GM10847 (cell line): ENCODE measurements around the gene AFAP1L2.

ENCODE experiments used
- POLR2A ChIP-seq: IDR thresholded peaks from 2 replicates; pipeline ENCODE4 v1.6.1; 2011; ENCODE audit not compliant: insufficient read length; ENCODE audit errors: extremely low read depth

Gene AFAP1L2

GRCh38 chr10:114257498-114257897 lies 146.8 kb downstream of the AFAP1L2 start:
- TF ChIP-seq POLR2A, result no peak

GRCh38 chr10:114256822-114257221 lies 147.5 kb downstream of the AFAP1L2 start:
- TF ChIP-seq POLR2A, result no peak

- TF ChIP-seq POLR2A, result no peak
Observed at GRCh38 chr10:114256008-114256765, 148.1 kb downstream of the AFAP1L2 start.

DNA sequence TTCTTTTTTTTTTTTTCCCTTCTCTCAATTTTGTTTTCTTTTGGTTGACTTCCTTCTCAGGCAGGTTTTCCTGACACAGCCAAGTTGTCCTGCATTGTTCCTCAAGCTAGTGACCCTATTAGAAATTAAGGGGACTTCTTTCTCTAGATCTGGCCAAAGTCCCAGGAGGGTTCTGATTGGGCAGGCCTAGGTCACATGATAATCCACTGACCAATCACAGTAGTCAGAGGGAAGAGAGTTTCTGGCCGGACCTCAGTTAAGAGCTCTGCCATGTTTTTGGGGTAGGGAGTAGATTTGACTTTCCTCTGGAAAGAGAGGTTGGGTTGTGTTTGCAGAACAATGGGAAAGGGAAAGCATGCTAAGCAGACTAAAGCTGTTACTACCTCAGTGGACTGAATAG lies 149.1 kb downstream of the AFAP1L2 start:
- TF ChIP-seq POLR2A, result no peak

DNA sequence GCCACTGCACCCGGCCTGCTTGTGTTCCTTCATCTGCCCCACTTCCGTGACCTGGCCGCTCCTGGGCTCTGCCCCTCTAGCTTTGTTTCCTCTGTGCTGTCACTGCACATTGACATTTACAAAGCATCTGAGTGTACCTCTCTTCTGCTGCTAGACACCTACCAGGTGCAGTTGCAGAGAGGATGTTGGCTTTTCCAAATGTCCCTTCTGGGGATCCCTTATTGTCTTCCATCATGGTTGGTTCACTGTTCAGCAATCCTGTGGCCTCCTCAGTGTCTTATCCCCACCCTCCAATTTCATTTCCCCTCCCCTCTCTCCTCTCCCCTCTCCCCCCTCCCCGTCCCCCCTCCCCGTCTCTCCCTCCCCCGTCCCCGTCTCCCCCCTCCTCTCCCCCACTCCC lies 151.4 kb downstream of the AFAP1L2 start:
- no peak for TF ChIP-seq POLR2A

DNA sequence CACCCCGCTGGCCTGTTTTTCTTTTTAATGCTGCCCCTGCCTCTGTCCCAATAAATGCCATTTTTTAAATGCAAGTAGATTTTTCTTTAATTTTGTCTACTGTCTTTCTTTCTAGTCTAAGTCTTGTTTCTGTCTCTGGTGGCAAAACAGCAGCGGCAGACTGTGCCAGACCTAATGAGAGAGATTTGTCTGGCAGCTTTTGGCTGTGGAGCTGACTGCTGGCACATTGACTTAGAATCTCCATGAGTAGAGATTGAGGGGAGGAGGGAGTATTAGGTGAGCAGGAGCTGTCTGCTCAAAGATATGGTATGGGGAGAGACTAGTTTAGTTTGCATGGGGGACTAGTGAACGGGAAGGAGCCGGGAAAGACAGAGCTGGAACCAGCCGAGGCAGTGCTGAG lies 152.2 kb downstream of the AFAP1L2 start:
- TF ChIP-seq POLR2A, result no peak

DNA sequence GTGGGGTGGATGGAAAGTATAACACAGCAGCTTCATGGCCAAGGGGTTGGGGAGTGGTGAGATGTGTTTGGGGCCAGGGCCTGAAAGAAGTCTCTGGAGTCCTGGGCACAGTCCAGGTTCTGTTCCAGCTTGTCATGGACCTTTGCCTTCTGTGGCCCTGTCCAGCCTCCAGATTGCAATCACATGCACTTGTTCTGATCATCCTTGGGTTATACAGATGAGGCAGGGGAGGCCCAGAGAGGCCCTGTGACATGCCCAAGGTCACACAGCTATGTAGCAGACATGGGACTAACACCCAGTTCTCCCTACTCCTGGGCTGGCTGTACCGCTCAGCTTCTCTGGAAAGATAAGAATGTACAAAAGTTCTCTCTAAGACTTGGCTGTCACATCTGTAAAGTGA lies 153.6 kb downstream of the AFAP1L2 start:
- no peak for TF ChIP-seq POLR2A

DNA sequence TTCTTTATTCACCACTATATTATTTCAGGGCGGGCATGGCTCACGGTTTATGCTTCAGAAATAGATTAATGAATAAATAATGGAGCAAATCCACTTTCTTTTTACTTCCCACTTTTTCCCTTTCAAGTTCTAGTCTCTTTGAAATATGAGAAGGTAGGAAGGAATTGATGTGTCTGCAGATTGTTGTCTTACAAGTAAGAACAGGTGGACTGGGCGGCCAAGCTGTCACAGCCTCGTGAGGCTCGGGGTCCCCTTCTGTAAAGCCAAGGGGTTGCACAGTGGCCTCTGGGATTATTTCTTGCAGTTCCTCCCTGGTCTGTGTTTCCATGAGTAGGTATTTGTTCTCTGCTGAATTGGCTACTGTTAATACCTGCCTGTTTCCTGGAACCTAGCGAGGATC lies 154.1 kb downstream of the AFAP1L2 start:
- no peak for TF ChIP-seq POLR2A

- TF ChIP-seq POLR2A, result no peak
Observed at GRCh38 chr10:114246679-114247305, 157.5 kb downstream of the AFAP1L2 start.

DNA sequence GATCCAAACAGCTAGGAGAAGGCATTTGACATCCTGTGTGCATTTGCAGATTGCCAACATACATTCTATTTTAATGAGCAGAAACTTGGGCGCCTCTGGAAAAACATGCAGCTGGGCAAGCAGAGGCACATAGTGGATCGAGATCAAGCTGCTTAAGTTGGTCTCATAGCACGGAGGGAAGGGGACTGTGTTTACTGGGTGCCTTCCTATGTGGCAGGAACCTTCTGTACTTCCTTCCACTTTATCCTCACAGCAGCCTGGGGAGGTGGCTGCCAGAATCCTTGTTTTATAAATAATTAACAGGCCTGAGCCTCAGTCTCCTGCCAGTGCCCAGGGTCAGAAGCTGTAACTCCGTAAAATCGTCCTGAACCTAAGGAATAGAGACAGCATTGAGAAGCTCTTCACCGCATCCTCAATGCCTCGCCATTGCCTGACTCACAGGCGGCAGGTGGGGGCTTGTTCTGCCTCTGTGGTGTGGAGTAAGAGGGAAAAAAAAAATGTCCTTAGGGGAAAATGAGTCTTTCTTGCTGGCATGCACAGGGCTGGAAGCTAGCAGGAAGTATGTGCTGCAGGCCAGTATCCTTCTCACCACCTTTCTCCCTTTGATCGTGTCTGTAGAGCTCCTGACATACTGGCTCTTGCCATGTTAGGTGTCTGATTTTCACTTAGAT lies 159.0 kb downstream of the AFAP1L2 start:
- no peak for TF ChIP-seq POLR2A
